Right lobe of liver (tissue), 6 donors: ENCODE data around the gene PPP1R27. TPM values are rescaled to one million over a fixed set of nuclear protein-coding genes. Genes with fewer than 3 reads are reported as not detected.

Experiments
- ATAC-seq, 4 donors: fragments of 200-7000 bp; cut with Tn5 transposase; one replicate each; pipeline ENCODE4 v1.9.1; 2020; ENCODE audit warnings: mild to moderate bottlenecking in 4 of 4, moderate library complexity in 4 of 4
- DNase-seq, 3 donors: peaks; one replicate each; pipeline ENCODE4 v3.0.0-alpha.2; 2020
- H3K27ac ChIP-seq, 3 donors: fragments of 200-600 bp; one replicate each; pipeline ENCODE4 v1.8.0; 2022
- H3K27me3 ChIP-seq, 2 donors: fragments of 200-600 bp; one replicate each; pipeline ENCODE4 v1.8.0; 2022
- H3K36me3 ChIP-seq, 4 donors: fragments of 200-600 bp; sonication (generic) in 1 of 4; one replicate each; pipeline versions ENCODE4 v1.5.1 to v1.8.0; 2017 to 2022; ENCODE audit warnings: control low read depth in 1 of 4
- H3K4me1 ChIP-seq, 4 donors: fragments of 200-600 bp; sonication (generic) in 1 of 4; one replicate each; pipeline versions ENCODE4 v1.5.1 to v1.8.0; 2017 to 2022; ENCODE audit warnings: control low read depth in 1 of 4
- H3K4me3 ChIP-seq, 3 donors: fragments of 200-600 bp; one replicate each; pipeline ENCODE4 v1.8.0; 2022
- H3K9me3 ChIP-seq, 4 donors: fragments of 200-600 bp; sonication (generic) in 1 of 4; one replicate each; pipeline versions ENCODE4 v1.5.1 to v1.8.0; 2017 to 2022; ENCODE audit warnings: control low read depth in 1 of 4
- POLR2A ChIP-seq: fragments of 450-650 bp; IDR thresholded peaks from one replicate; pipeline ENCODE4 v1.6.1; 2017; ENCODE audit warnings: antibody characterized with exemption, mild to moderate bottlenecking
- WGBS: methylation state at CpG from one replicate; pipeline ENCODE4 v1.1.6; 2018; ENCODE audit warnings: low coverage, low lambda C conversion rate; ENCODE audit not compliant: insufficient coverage; ENCODE audit errors: missing lambda C conversion rate; 5-methylcytosine and 5-hydroxymethylcytosine counted together
- intact Hi-C, 2 donors: fragments of 100-400 bp; cut with DNase I; formaldehyde crosslinking; loops; one replicate each; pipeline versions ENCODE4 v1.11.2 to v1.14.1; 2022
- total RNA-seq, 6 experiments: library from RNA; depleted of rRNA in 2 of 6; stranded (reverse); fragments of >200 nt in 2 of 6; fragmentation: NEBNext Ultra II Directional in 3 of 6; extraction: Animal tissue kit (Norgen Biotek cat#: 25700) in 3 of 6; gene quantifications; one replicate each; pipeline versions ENCODE4 v1.1.0 to v1.2.4, GENCODE V29; 2016 to 2023
- TF ChIP-seq, protein P1 (sequence below), 4 donors: fragments of 200-600 bp in 3 of 4; fragments of 450-650 bp in 1 of 4; IDR thresholded peaks; one replicate each; pipeline versions ENCODE4 v1.5.1 to v1.8.0; 2016 to 2022; ENCODE audit warnings: antibody characterized with exemption in 4 of 4, mild to moderate bottlenecking in 2 of 4
- donor health status: DM: no; HTN: yes; CAD: no.
- donor health status: DM: no; HTN: no; CAD: no.
- donor health status: DM: no; HTN: no; CAD: no.
- donor health status: DM: no; HTN: yes; CAD: no.
- donor health status: DM: no; HTN: yes; CAD: no.

Gene PPP1R27
- total RNA-seq, 6 experiments from 2014 or later, result 0.27 to 0.62 (median 0.40) TPM; not detected in 3

DNA sequence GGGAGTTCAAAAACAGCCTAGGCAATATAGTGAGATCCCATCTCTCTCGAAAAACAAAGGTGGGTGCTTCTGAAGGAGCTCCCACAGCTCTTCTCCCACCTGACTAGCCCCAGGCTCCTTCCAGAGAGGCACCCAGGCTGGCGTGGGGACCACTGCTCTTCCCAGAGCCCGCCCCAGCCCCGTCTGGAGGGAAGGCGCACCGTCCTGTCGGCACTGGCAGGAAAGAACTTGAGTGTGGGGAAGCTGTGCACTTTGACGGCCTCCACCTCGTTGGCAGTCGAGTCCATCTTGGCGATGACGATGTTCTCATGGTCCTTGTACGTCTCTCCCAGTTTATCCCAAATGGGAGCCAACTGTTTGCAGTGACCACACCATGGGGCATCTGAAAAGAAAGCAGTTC lies 10.5 kb upstream of the PPP1R27 start:
- H3K4me1 ChIP-seq, result peaks cover 0 to 22% (median 0%) of the 10 kb centered on the region in 4 donors
- DNase-seq, result no peak
- intact Hi-C loops, result no loop called here
- H3K36me3 ChIP-seq, result peaks cover 9 to 68% (median 45%) of the 10 kb centered on the region in 4 donors
- H3K9me3 ChIP-seq, result no peaks in the 10 kb centered on the region
- no CpG with 5 or more reads among the region's 13 CpGs for WGBS
- H3K27me3 ChIP-seq, result no peaks in the 10 kb centered on the region
- H3K4me3 ChIP-seq, result no peak overlapping the region
- no peak for TF ChIP-seq POLR2A
- TF ChIP-seq, protein P1, sequence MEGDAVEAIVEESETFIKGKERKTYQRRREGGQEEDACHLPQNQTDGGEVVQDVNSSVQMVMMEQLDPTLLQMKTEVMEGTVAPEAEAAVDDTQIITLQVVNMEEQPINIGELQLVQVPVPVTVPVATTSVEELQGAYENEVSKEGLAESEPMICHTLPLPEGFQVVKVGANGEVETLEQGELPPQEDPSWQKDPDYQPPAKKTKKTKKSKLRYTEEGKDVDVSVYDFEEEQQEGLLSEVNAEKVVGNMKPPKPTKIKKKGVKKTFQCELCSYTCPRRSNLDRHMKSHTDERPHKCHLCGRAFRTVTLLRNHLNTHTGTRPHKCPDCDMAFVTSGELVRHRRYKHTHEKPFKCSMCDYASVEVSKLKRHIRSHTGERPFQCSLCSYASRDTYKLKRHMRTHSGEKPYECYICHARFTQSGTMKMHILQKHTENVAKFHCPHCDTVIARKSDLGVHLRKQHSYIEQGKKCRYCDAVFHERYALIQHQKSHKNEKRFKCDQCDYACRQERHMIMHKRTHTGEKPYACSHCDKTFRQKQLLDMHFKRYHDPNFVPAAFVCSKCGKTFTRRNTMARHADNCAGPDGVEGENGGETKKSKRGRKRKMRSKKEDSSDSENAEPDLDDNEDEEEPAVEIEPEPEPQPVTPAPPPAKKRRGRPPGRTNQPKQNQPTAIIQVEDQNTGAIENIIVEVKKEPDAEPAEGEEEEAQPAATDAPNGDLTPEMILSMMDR (IDR thresholded peaks at IDR 0.05), result no peak
- ATAC-seq, result no peak
- H3K27ac ChIP-seq, result no peak overlapping the region

DNA sequence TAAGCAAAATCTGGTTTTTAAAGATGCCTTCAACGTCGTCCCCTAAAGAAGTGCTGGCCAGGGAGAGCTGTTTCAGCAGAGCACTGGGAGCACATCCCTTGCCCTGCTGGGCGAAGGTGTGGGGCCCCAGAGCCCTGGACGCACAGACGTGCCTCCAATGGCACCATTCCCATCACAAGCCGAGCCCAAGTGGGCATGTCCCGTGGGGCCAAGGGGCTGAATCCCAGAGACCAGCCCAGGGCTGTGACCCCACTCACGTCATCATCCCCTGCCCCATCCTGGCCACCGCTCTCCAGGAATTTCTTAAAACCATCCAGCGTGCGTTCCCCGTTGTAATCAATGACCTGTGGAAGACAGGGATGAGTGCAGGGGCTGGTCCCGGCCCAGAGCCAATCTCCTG lies 10.0 kb upstream of the PPP1R27 start:
- H3K36me3 ChIP-seq, result peaks cover 9 to 68% (median 45%) of the 10 kb centered on the region in 4 donors
- peaks cover 0 to 22% (median 0%) of the 10 kb centered on the region in 4 donors for H3K4me1 ChIP-seq
- no peak overlapping the region for H3K4me3 ChIP-seq
- DNase-seq (no peak), ATAC-seq (no peak)
- intact Hi-C loops, result no loop called here
- TF ChIP-seq, protein P1 (IDR thresholded peaks at IDR 0.05), result no peak
- TF ChIP-seq POLR2A, result no peak
- 93% methylated on average over 5 of the region's 13 CpGs for WGBS
- H3K27me3 ChIP-seq, result no peaks in the 10 kb centered on the region
- H3K27ac ChIP-seq, result no peak overlapping the region
- H3K9me3 ChIP-seq, result no peaks in the 10 kb centered on the region

- TF ChIP-seq, protein P1 (IDR thresholded peaks at IDR 0.05), result no peak
- no peak for TF ChIP-seq POLR2A
- WGBS, result 83% methylated on average over 1 of the region's 14 CpGs
- intact Hi-C loops, result no loop called here
- no peaks in the 10 kb centered on the region for H3K9me3 ChIP-seq
- DNase-seq, result no peak
- H3K27ac ChIP-seq, result no peak overlapping the region
- peaks cover 0 to 22% (median 0%) of the 10 kb centered on the region in 4 donors for H3K4me1 ChIP-seq
- no peaks in the 10 kb centered on the region for H3K27me3 ChIP-seq
- peak in 2 of 4 donors; percentile 2 to 15 for ATAC-seq
- no peak overlapping the region for H3K4me3 ChIP-seq
- H3K36me3 ChIP-seq, result peaks cover 9 to 65% (median 43%) of the 10 kb centered on the region in 4 donors
Measured at GRCh38 chr17:81844327-81844851, 9.5 kb upstream of the PPP1R27 start.

DNA sequence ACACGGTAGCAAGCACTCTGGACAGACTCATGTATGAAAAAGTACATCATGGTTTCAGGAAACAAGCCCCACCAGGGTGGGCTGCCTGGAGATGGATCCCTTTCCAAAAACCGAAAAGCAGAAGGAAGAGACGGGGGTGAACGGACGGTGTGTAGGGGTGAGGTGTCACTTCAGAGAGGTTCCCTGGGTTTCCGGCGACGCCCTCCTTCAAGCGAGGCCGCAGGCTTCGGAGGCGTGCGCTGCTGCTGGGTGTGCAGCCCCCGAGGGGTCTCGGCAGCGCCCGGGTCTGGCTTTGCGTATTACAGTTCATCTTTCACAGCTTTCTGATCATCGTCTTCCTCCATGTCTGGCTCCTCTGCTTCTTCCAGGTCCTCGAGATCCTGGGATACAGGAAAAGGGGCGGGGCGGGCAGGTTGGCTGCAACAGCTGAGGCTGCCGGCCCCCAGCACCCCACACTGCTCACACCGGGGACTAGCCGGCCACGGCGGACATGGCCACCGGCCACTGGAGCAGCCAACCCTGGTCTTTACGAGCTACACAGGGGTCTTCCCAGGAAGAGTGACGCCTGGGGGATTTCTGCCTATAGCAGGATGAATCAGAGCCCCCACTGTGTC lies 9.0 kb upstream of the PPP1R27 start:
- Histone ChIP-seq H3K9me3 (no peaks in the 10 kb centered on the region), H3K27me3 (no peaks in the 10 kb centered on the region), H3K4me3 (no peak overlapping the region), H3K36me3 (peaks cover 9 to 62% (median 41%) of the 10 kb centered on the region in 4 donors), H3K27ac (peak overlapping the region in 1 of 3 donors; percentile 57), H3K4me1 (peaks cover 0 to 22% (median 0%) of the 10 kb centered on the region in 4 donors)
- peak in 1 of 4 donors; percentile 1 for ATAC-seq
- TF ChIP-seq, protein P1 (IDR thresholded peaks at IDR 0.05), result no peak
- TF ChIP-seq POLR2A, result no peak
- intact Hi-C loops, result no loop called here
- 74% methylated on average over 4 of the region's 30 CpGs for WGBS
- no peak for DNase-seq
